CD14-positive monocyte (primary cell): ENCODE data around the gene LRRC4C. TPM values are rescaled to one million over a fixed set of nuclear protein-coding genes. Genes with fewer than 3 reads are reported as not detected.

Source experiments
- DNase-seq, 3 donors: peaks; one replicate each; pipeline ENCODE4 v3.0.0-alpha.2; 2011 to 2022
- H2AFZ ChIP-seq: 2 replicates; pipeline ENCODE4 v1.6.0; 2012; ENCODE audit warnings: mild to moderate bottlenecking, low read depth, low read length, inconsistent platforms; ENCODE audit not compliant: insufficient read depth, poor library complexity, severe bottlenecking
- H3K27ac ChIP-seq, 2 donors: 1 replicate in 1 of 2; 2 replicates in 1 of 2; pipeline ENCODE4 v1.5.1; 2012 to 2013; ENCODE audit warnings: low read length in 2 of 2, control low read depth in 1 of 2, inconsistent platforms in 1 of 2, low read depth in 1 of 2, mild to moderate bottlenecking in 1 of 2
- H3K27me3 ChIP-seq, 2 donors: one replicate each; pipeline versions ENCODE4 v1.6.0 to v1.6.1; 2011 to 2013; ENCODE audit warnings: low read length in 2 of 2; ENCODE audit not compliant: control insufficient read depth in 2 of 2, insufficient read depth in 2 of 2
- H3K36me3 ChIP-seq, 2 donors: replicated peaks in 1 of 2; 1 replicate in 1 of 2; 2 replicates in 1 of 2; pipeline versions ENCODE4 v1.5.1 to v1.6.1; 2012 to 2013; ENCODE audit warnings: low read length in 2 of 2, control low read depth in 1 of 2, inconsistent platforms in 1 of 2, mild to moderate bottlenecking in 1 of 2; ENCODE audit not compliant: insufficient read depth in 2 of 2, control insufficient read depth in 1 of 2
- H3K4me1 ChIP-seq, 2 donors: 1 replicate in 1 of 2; 2 replicates in 1 of 2; pipeline versions ENCODE4 v1.5.1 to v1.6.1; 2012 to 2013; ENCODE audit warnings: low read length in 2 of 2, control low read depth in 1 of 2, inconsistent platforms in 1 of 2, mild to moderate bottlenecking in 1 of 2, moderate library complexity in 1 of 2; ENCODE audit not compliant: insufficient read depth in 2 of 2, control insufficient read depth in 1 of 2
- H3K4me2 ChIP-seq: replicated peaks from 2 replicates; pipeline ENCODE3; 2012; ENCODE audit warnings: low read length, moderate library complexity, mild to moderate bottlenecking; ENCODE audit not compliant: poor library complexity, severe bottlenecking; ENCODE audit errors: extremely low read depth
- H3K4me3 ChIP-seq, 3 experiments: fragments of 200-600 bp in 1 of 3; sonication (generic) in 1 of 3; replicated peaks in 1 of 3; 1 replicate in 2 of 3; 2 replicates in 1 of 3; pipeline ENCODE4 v1.5.1; 2011 to 2013; ENCODE audit warnings: low read length in 3 of 3, mild to moderate bottlenecking in 3 of 3, control low read depth in 2 of 3, low read depth in 2 of 3, inconsistent platforms in 1 of 3, moderate library complexity in 1 of 3
- H3K79me2 ChIP-seq: 2 replicates; pipeline ENCODE4 v1.6.0; 2012; ENCODE audit warnings: mild to moderate bottlenecking, control low read depth, inconsistent platforms, low read length, moderate library complexity; ENCODE audit not compliant: insufficient read depth
- H3K9ac ChIP-seq: 2 replicates; pipeline ENCODE4 v1.6.0; 2017; ENCODE audit warnings: low read length, mild to moderate bottlenecking; ENCODE audit not compliant: insufficient read depth, poor library complexity, severe bottlenecking
- H3K9me3 ChIP-seq, 2 donors: replicated peaks in 1 of 2; 1 replicate in 1 of 2; 2 replicates in 1 of 2; pipeline versions ENCODE4 v1.5.1 to v1.6.1; 2012 to 2013; ENCODE audit warnings: low read length in 2 of 2, control low read depth in 1 of 2; ENCODE audit not compliant: control insufficient read depth in 1 of 2, insufficient read depth in 1 of 2
- H4K20me1 ChIP-seq: 2 replicates; pipeline ENCODE4 v1.6.0; 2012; ENCODE audit warnings: mild to moderate bottlenecking, low read length, control low read depth, moderate library complexity; ENCODE audit not compliant: insufficient read depth
- H3K27ac Mint-ChIP-seq, 7 donors: one replicate each; pipeline ENCODE4 v1.8.0; 2020; ENCODE audit warnings: mild to moderate bottlenecking in 7 of 7, mixed read lengths in 7 of 7, moderate library complexity in 6 of 7, inconsistent platforms in 2 of 7
- H3K27me3 Mint-ChIP-seq, 3 donors: one replicate each; pipeline ENCODE4 v1.8.0; 2021 to 2022; ENCODE audit warnings: low read depth in 3 of 3, mild to moderate bottlenecking in 3 of 3, mixed read lengths in 3 of 3, moderate library complexity in 3 of 3, inconsistent platforms in 1 of 3
- H3K36me3 Mint-ChIP-seq, 2 donors: one replicate each; pipeline ENCODE4 v1.8.0; 2020; ENCODE audit warnings: mixed read lengths in 2 of 2, inconsistent platforms in 1 of 2, mild to moderate bottlenecking in 1 of 2
- H3K4me1 Mint-ChIP-seq: one replicate; pipeline ENCODE4 v1.8.0; 2020; ENCODE audit warnings: mild to moderate bottlenecking, mixed read lengths
- H3K4me3 Mint-ChIP-seq, 2 donors: one replicate each; pipeline ENCODE4 v1.8.0; 2020; ENCODE audit warnings: mild to moderate bottlenecking in 2 of 2, mixed read lengths in 2 of 2, moderate library complexity in 1 of 2
- H3K9me3 Mint-ChIP-seq, 7 donors: one replicate each; pipeline ENCODE4 v1.8.0; 2020 to 2022; ENCODE audit warnings: mixed read lengths in 7 of 7, mild to moderate bottlenecking in 6 of 7, moderate library complexity in 6 of 7, inconsistent platforms in 2 of 7
- CTCF ChIP-seq: fragments of 200-600 bp; IDR thresholded peaks from one replicate; pipeline ENCODE4 v1.8.0; 2022; ENCODE audit warnings: antibody characterized with exemption, mild to moderate bottlenecking
- WGBS: methylation state at CpG from one replicate; pipeline ENCODE4 v1.1.5; 2013; ENCODE audit warnings: missing lambda C conversion rate; ENCODE audit not compliant: insufficient coverage; 5-methylcytosine and 5-hydroxymethylcytosine counted together
- intact Hi-C, 2 donors: fragments of 100-400 bp; cut with micrococcal nuclease; formaldehyde crosslinking; loops; one replicate each; pipeline versions ENCODE4 v1.15.0 to v1.15.1; 2023
- polyA plus RNA-seq, 3 donors: library from polyadenylated mRNA; depleted of rRNA in 1 of 3; unstranded in 2 of 3; stranded (reverse) in 1 of 3; fragments of 300-500 nt in 2 of 3; fragments of >200 nt in 1 of 3; fragmentation: Illumina TruSeq in 2 of 3; gene quantifications; 1 replicate in 2 of 3; 2 replicates in 1 of 3; pipeline ENCODE4 v1.2.3, GENCODE V29; 2012 to 2021

Gene LRRC4C
- polyA plus RNA-seq, 3 donors, result not detected

GRCh38 chr11:41392596-41392995, 66.9 kb downstream of the LRRC4C start:
- Histone ChIP-seq H3K27me3 (no peaks in the 10 kb centered on the region), H3K4me3 (no peak overlapping the region), H3K4me2 (no peak overlapping the region), H3K36me3 (no peaks in the 10 kb centered on the region), H3K79me2 (no peaks in the 10 kb centered on the region), H2AFZ (no peak overlapping the region), H3K9ac (no peak overlapping the region), H3K4me1 (no peaks in the 10 kb centered on the region), H3K9me3 (no peaks in the 10 kb centered on the region), H4K20me1 (no peaks in the 10 kb centered on the region), H3K27ac (no peak overlapping the region)
- peaks cover 0 to 2% (median 0%) of the 10 kb centered on the region in 7 donors for H3K9me3 Mint-ChIP-seq
- no peaks in the 10 kb centered on the region for H3K36me3 Mint-ChIP-seq
- no peak for TF ChIP-seq CTCF
- no peak for DNase-seq
- intact Hi-C loops, result no loop called here
- no peak overlapping the region for H3K4me3 Mint-ChIP-seq
- H3K27me3 Mint-ChIP-seq, result no peaks in the 10 kb centered on the region
- no peaks in the 10 kb centered on the region for H3K4me1 Mint-ChIP-seq
- no peak overlapping the region for H3K27ac Mint-ChIP-seq

DNA sequence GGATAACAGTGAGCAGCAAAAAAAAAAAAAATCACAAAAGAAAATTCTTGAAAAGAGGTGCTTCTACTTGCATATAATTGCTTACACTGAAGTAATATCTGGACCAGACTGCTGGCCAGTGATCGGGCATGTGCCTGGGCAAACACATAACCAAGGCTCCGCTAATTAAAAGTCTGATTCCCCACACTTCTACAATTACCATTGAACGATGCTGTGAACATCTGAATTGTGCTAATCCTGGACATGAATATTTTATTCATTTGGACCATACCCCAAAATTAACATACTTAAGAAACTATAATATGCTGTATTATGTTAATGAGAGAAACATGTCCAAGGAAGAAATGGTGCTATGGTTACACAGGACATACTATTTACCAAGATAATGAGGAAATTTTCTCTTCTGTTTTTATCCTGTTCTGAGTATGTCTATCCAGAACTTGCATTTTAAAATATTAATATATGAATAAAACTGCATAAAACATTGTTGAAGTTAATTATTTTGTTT, 69.8 kb downstream of the LRRC4C start:
- Mint-ChIP-seq H3K27me3 (no peaks in the 10 kb centered on the region), H3K27ac (no peak overlapping the region), H3K9me3 (peaks cover 0 to 2% (median 0%) of the 10 kb centered on the region in 7 donors), H3K36me3 (no peaks in the 10 kb centered on the region), H3K4me3 (no peak overlapping the region), H3K4me1 (no peaks in the 10 kb centered on the region)
- Histone ChIP-seq H3K4me1 (no peaks in the 10 kb centered on the region), H3K9ac (no peak overlapping the region), H3K27me3 (no peaks in the 10 kb centered on the region), H2AFZ (no peak overlapping the region), H3K79me2 (no peaks in the 10 kb centered on the region), H3K9me3 (no peaks in the 10 kb centered on the region), H3K4me2 (no peak overlapping the region), H4K20me1 (no peaks in the 10 kb centered on the region), H3K4me3 (no peak overlapping the region), H3K36me3 (no peaks in the 10 kb centered on the region), H3K27ac (no peak overlapping the region)
- DNase-seq, result no peak
- no CpG with 5 or more reads among the region's 3 CpGs for WGBS
- TF ChIP-seq CTCF, result no peak
- intact Hi-C loops, result no loop called here
